GM18498 (cell line): Measurements from ENCODE around the gene SYPL2.
"Not testable (repeated sequence)": the region's sequence is repeated elsewhere in the genome, so short reads cannot be mapped to it uniquely, and the experiment has no call there.

ENCODE experiments used
- ATAC-seq: cut with Tn5 transposase; IDR thresholded peaks from one replicate; pipeline ENCODE4 v1.9.1; 2021; ENCODE audit warnings: mild to moderate bottlenecking, moderate library complexity; ENCODE audit not compliant: unreplicated experiment

SYPL2 gene

DNA sequence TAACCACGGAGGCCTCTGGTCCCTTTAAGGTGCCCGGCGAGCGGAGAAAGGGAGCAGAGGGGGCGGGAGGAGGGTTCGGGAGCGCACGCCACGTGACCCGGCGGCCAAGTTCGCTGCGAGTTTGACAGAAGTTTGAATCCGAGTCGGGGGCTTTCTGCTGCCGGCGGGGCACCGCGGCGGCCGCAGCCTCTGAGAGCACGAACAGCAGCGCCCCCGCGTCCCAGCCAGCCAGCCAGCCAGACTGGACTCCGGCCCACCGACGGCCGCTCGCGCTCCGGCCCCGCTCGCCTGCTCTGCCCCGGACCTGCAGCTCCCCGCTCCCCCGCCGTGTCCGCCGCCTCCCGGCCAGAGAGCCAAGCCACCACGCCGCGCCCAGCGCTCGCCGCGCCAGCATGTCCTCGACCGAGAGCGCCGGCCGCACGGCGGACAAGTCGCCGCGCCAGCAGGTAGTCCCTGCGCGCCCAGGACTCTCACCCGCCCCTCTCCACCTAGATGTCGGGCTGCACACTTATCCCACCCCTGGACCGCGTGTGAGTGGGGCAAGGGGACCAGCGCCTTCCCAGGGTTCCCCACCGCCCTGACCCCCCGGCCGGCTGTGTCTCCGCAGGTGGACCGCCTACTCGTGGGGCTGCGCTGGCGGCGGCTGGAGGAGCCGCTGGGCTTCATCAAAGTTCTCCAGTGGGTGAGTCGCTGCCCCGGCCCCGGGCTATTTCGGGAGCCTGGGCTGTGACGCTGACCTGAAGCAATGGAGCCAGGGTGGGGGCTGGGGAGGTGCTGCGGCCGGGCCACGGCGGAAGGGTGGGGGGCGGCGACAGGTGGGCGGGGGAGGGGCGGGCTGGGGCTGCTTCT is at the start of gene SYPL2:
Gene SYPL2 (plus strand): TSS at position 95 of the 849 bp plus-strand sequence. CDS start 298 bp downstream, at position 393.
- ATAC-seq, result no peak

DNA sequence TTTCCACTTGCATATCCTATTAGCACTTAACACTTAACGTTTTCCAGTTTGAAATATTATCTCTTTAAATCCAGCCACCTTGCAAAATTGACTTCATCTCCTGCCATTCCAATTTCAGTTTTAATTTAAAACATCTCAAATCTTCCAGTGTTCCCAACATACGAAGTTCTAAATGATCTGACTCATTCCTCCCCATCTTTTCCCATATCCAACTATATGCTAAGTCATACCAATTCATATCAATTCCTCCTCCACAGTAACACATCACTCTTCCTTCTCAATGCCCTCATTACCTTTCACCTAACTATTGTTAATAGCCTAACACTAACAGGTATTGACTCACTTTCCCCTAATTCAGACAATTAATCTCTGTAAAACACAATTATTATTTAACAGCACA is 42.8 kb upstream of the SYPL2 start:
- ATAC-seq, result no peak

DNA sequence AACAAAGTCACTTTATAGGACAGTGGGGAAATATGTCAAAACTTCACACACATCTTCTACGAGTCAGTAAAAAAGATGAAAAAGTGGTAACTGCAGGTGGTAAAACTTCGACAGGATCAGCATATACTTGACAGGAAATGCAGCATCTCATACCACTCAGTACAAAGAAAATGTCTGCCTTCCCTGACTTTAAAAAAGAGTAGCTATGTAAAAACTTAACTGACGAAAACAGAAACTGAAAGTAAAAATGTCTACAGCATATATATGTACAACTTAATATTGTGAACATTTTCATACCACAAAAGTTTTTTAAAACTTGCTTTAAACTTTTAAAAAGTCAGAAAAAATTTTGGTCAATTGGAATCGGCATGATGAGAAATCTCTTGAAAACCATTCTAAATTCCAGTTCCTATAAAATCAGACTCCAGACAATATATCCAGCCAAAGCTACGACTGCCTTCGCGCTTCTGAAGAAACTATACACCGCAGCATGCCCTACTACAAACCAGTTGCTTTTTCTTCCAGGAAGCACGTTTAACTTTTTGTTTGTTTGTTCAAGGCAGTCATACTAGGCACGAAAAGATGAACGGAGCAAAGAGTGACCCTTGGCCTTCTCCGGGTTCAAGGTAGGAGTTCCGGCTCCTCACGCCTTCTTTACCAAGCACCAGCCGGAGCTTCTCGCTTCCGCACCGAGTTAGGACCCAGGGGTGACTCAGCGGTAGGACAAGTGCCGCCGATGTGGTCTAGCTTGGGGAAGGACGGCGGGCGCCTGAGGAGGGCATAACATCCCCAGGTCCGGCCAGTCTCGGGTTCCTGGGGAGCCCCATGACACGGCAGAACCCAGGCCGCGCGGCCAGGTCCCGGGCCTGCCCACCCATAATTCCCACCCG is 40.7 kb upstream of the SYPL2 start:
- ATAC-seq, result peak; percentile 30

DNA sequence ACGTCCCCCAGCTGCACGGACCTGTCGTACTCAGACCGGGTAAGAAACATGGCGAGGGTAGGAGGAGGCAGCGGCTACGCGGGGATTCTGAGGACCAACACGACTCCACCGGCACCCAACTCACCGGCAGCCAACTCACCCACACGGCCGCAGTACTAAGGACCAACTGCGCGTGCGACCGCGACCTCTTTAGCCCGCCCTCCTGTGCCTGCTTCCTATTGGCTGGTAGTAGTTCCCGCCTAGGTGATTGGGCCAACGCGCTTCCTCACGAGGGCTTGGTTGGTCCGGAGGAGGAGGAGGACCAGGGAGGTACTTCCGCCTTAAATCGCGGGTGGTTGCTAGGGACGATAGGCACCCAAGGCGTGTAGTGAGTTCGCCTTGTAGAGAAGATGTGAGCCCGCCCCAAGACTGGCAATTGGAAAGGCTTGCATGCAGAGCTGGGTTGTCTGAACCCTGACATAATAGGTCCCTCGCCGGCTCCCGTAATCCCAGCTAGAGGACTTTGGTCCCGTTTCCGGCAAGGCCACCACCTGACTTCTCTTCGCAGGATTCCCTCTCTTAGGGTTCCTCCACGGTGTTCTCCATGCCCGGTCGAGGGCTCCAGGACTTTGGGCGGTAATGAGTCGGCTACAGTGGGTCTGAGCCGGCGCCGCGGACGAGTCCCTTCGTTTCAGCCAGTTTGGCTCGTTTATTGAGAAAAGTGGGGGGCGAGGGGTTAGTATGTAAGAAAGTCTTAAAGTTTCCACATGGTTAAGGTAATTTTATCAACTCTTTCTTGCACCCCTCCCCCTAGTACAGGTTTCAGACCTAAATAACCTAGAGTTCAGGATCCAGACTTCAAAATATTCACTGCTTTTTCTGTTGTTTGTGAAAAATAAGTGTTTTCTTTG is 39.8 kb upstream of the SYPL2 start, which contains the start of gene PSMA5:
Gene PSMA5 (minus strand): TSS at position 168 of the 890 bp plus-strand sequence. CDS start 118 bp downstream, at position 50.
- peak; percentile 97 for ATAC-seq

DNA sequence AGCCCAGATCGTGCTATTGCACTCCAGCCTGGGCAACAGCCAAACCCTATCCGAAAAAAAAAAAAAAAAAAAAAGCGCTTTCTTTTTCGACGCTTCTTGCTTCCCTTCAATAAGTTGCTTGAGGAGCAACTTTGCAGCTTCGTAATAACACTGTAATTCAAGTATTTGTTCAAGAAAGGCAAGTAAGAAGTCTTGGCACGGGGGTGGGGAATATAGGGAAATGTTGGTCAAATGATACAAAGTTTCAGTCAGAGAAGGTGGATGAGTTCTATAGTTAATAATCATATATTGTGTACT is 39.2 kb upstream of the SYPL2 start:
- ATAC-seq, result no peak

DNA sequence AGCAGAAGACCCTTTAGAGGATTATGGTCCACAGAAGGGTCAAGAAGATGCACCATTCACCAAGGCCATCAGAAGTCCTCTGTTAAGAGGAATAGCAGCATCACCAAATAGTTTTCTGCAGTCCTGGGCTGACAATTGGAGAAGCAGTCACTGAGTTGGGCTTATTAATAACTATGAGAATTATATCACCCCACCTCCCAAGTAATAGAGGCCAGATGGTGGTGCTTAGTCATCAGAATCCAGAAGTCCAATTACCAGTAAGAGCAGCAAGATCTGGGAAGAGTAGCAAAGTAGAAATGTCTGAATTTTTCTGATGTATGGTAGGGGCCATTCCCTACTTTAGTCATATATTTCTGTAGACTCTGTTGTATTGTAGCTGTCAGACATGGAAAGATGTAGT is 34.0 kb upstream of the SYPL2 start:
- ATAC-seq, result no peak

DNA sequence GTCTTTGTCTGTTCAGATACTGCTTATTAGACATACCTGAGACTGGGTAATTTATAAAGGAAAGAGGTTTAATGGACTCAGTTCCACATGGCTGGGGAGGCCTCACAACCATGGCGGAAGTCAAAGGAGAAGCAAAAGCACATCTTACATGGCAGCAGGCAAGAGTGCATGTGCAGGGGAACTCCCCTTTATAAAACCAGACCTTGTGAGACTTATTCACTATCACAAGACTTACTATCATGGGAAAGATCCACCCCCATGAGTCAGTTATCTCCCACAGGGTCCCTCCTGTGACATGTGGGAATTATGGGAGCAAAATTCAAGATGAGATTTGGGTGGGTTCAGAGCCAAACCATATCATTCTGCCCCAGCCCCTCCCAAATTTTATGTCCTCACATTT is 33.0 kb upstream of the SYPL2 start:
- no peak for ATAC-seq

DNA sequence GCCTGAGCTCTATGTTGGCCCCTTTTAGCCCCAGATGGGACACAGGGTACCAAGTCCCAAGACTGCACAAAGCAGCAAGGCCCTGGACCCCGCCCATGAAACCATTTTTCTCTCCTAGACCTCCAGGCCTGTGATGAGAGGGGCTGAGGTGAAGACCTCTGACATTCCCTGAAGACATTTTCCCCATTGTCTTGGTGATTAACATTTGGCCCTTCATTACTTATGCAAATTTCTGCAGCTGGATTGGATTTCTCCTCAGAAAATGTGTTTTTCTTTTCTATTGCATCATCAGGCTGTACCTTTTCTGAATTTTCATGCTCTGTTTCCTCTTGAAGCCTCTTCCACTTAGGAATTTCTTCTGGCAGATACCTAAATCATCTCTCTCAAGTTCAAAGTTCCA is 31.9 kb upstream of the SYPL2 start:
- ATAC-seq, result no peak

DNA sequence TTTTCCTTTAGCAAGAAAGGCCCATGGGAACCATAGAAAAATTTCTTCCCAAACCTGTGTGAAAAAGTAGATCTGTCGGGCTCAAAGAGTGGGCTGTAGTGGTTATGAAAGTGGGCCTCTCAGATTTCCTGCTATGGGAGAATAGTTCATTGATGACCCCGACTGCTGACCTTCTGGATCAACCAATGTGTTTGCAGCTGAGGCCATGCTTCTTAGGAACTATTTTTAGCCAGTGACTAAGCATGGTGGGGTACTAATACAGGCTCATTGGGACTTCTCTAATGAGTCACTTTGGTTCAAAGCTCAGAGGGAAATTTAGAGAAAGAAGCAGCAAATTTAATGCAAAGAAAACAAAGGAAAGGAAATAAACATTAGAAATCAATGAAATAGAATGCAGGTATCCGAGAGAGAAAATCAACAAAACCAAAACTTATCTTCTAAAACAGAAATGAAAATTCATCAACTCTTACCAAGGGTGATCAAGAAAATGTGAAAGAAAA is 27.5 kb upstream of the SYPL2 start:
- no peak for ATAC-seq

DNA sequence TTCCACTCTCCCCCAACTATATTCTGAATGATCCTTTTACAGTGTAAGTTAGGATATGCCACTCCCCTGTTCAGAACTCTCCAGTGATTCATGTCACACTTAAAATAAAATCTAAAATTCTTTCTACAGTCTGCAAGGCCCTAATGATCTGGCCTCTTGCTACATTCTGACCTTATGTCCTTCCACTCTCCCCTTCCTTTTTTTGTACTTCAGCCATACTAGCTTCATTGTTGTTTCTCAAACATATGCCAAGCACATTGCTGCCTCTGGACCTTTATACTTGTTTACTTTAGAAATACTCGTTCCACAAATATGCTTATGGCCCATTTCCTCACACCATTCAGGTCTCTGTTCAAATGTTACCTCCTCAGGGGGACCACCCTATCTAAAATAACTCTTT is 25.3 kb upstream of the SYPL2 start:
- ATAC-seq, result no peak

DNA sequence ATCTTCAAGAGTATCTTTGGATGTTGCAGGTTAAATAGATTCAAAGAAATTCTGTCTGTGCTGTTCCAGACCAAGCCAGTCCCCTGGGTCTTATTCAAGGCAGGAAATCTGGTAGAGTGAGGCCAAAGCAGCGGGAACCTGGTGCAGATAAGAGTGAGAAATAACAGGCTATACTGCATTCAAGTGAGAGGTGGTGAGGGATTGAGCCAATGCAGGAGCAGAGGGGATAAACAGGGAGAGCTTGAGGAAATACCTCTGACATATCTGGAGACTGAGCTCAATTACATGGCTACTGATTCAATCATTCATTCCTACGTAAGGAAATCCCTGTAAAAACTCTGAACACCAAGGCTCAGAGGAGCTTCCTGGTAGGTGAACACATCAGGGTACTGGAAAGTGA is 22.9 kb upstream of the SYPL2 start:
- ATAC-seq, result no peak

DNA sequence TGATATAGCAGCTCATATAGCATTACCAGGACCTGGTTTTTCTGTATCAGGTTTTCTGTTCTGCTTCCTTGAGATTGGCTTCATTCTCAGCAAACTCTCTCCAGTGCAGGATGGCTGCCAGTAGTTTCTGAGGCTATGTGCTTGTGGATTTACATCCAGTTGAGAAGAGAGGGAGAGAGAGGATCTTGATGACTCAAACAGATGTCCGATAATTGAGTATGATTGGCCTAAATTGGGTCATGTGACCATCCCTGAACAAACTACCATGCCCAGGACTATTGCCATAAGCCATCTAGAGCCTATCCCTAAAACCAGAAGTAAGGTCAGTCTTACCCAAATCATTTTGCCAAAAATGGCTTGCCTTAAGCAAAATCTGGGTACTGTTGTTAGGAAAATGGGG is 22.0 kb upstream of the SYPL2 start:
- no peak for ATAC-seq

DNA sequence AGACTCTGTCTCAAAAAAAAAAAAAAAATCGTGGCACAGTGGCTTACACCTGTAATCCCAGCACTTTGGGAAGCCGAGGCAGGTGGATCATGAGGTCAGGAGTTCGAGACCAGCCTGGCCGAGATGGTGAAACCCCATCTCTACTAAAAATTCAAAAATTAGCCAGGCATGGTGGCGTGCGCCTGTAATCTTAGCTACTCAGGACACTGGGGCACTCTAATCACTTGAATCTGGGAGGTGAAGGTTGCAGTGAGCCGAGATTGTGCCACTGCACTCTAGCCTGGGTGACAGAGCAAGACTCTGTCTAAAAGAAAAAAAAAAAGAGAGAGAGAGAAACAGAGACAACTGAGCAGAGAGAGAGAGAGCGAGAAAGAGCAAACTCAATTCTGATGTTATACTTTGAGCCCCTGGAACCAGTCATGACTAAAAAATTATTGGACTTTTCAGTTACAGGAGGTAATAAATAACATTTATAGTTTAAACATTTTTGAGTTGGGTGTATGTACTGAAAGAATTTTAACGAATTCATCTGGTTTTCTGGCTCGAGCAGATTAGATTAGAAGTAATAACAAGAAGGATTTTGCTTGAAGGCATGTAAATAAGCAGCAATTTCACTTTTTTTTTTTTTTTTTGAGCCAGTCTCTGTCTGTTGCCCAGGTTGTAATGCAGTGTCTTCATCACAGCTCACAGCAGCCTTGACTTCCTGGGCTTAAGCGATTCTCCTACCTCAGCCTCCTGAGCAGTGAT is 20.2 kb upstream of the SYPL2 start:
- ATAC-seq, result not testable (repeated sequence)

DNA sequence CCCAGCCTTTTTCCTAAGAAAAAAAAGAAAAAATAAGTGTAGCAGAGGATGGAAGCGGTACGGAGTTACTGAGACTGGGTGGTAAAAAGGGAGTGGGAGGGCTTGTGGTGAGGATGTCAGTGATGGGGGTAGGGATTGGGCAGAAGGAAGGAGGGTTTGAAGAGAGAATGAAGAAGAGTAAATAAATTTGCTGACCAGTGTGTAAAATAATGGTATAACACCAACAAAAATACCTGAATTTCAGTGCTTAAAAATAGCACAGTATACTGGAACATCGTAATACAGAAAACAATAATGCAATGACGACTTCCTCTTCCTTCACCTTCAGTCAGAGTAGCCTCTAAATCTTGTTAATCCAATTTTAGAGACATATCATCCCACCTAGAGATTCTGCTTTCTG is 18.8 kb upstream of the SYPL2 start:
- ATAC-seq, result no peak

DNA sequence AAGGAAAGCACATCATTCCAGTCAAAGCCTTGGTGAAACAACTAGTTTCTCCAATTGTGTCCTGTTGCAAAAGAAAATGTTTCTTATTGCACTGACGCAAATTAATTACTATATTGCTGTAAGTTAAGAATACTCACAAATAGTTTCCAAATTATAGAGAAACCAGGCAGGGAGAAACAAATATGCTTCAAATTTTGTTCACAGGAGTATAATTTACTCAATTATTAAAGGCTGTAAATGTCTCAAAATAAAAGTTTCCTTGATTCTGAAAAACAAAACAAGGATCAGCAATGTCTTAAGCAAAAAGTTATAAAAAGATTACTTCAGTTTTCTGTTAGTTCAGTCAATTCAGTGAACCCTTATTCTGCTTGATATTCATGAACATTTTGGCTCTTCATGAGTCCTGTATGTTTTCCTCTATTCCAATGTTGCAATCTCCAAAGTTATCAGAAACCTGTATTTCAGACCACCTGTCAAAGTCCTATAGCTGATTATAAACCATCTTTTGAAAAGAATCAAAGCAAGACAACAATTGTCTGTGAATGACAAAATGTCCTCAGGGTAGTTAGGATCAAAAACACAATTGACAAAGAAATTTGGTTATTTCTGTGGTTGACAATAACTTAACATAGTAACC is 11.7 kb upstream of the SYPL2 start:
- no peak for ATAC-seq

DNA sequence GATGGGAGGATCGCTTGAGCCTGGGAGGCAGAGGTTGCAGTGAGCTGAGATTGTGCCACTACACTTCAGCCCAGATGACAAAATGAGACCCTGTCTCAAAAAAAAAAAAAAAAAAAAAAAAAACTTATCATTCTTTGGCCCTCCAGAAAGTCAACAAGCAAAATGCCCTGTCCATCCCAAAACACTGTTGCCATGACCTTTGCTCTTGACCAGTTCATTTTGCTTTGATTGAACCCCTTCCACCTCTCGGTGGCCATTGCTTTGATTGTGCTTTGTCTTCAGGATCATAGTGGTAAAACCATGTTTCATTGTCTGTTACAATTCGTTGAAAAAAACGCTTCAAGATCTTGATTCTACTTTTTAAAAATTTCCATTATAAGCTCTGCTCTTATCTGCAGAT is 8.5 kb upstream of the SYPL2 start:
- no peak for ATAC-seq

DNA sequence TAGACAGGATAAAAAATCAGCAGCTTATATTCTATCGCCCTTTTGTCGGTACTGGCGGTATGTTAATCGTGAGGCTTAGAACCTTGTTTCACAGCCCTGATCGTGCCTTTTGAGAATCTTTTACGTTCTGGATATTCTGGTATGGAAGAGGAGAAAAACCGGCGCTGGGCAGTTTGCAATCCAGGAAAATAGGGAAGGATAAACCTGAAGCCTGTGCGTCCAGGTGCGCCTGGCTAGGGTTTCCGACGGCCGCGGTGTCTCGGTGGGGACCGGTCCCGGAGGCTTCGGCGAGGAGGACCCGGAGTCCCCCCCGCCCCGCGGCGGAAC is 258 bp upstream of the SYPL2 start:
- ATAC-seq, result no peak

DNA sequence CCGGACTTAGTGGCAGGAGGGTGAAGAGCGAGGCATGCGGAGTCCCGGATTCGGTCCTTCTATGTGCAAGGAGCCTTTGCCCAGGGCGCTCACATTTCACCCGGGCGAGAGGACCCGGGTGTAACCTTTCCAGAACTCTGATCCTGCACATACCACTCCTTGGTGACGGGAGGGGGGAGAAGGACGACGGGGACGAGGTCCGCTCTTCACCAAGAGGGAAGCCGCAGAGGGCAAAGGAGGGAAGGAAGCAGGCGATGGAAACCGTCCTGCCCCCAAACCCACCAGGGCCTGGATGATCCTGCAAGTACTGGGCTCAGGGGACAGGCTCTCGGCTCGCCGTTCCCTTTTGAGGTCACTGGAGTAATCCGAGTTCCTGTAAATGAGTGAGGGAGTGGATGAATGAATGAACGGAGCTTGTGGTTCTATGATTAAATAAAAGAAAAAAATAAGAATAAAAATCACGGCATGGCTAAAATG is 993 bp downstream of the SYPL2 start:
- ATAC-seq, result no peak

DNA sequence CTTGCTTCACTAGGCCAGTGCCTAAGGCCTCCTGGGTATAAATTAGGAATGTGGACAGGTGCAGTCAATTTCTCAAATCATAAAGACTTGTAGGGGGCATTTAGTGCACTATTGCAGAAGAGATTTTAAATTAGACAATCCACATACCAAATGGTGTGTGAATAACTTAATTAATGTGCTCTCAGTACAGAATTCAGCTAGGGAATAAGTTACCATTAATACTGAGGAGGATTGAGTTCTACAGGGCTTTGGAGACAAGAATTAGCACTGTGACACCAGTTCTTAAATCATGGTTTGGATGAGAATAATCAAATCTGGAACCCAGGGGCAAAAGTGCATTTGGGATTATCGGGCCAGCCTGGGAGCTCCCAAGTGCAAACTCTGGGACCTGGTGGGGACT is 1.7 kb downstream of the SYPL2 start:
- no peak for ATAC-seq

DNA sequence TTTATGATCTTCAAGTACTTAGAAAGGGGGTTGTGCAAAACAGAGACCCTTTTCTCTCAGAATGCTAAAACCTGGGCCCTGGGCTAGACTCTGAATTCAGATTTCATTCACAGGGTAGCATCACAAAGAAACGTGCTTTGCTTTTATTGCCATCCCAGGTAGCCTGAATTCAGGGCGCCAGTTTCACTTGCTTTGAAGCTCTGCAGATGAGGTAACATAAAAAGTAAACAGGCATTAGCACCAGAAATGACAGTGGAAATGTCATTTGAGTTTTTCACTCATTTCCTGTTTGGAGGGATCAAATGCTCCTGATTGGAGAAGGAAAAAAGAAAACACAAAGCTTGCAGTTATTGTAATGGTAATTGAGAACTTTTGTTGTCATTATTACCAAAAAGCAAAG is 2.6 kb downstream of the SYPL2 start:
- ATAC-seq, result no peak
